GM18505 (cell line): ENCODE data around the gene CCL25.
"Not testable (repeated sequence)": the region's sequence is repeated elsewhere in the genome, so short reads cannot be mapped to it uniquely, and the experiment has no call there.

ENCODE experiments used
- ATAC-seq: cut with Tn5 transposase; IDR thresholded peaks from one replicate; pipeline ENCODE4 v1.9.1; 2021; ENCODE audit not compliant: unreplicated experiment
- POLR2A ChIP-seq: IDR thresholded peaks from 4 replicates; pipeline ENCODE4 v1.6.1; 2011; ENCODE audit warnings: borderline replicate concordance; ENCODE audit not compliant: insufficient read depth, insufficient read length; ENCODE audit errors: extremely low read depth

Gene CCL25

DNA sequence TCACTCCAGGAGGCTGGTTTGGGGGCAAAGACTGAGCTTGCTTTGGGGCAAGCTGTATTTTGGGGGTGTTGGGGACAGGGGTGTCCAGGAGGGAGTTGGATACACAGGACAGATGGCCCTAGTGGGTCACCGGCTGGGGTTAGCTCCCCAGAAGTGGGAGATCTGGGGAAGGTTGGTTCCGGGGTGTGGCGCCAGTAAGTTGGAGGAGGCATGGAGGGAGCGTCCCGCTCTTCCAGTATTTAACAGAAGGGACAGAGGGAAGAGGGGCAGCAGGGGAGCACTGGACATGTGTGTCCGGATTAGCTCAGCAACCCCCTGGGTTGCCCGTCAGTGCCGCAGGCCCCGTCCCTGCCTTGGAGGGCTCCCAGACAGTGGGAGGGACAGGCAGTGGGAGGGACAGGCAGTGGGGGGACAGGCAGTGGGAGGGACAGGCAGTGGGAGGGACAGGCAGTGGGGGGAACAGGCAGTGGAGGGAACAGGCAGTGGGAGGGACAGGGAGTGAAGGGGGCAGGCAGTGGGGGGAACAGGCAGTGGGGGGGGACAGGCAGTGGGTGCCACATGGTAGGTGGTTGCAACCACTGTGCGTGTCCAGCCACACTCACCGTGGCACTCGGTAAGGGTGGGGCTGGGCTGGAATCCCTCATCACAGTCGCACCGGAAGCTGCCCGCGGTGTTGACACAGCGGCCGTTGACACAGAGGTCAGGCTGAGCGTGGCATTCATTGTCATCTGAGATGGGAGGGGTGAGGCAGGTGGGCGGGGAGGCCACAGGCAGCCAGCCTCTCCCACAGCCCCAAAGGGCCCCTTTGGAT is 33.2 kb downstream of the CCL25 start:
- no peak for ATAC-seq
- TF ChIP-seq POLR2A: no peak

- ATAC-seq: no peak
- no peak for TF ChIP-seq POLR2A
Observed at GRCh38 chr19:8086849-8087248, 34.3 kb downstream of the CCL25 start.

DNA sequence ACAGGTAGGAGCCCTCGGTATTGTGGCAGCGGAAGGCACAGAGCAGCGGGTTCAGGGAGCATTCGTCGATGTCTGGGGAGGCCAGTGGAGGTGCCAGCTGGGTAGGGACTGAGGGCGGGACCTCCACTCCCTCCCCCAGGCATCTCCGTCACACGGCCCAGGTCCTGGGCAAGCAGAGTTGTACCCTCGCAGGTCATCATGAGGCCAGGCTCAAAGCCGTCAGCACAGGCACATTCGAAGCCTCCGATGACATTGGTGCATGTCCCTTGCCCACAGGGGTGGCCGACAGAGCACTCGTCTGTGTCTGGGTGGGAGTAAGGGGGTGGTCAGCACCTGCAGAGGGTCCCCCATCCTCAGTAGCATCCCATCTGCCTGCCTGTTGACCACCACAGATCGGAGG is 35.3 kb downstream of the CCL25 start:
- no peak for TF ChIP-seq POLR2A
- no peak for ATAC-seq

- ATAC-seq: no peak
- no peak for TF ChIP-seq POLR2A
Observed at GRCh38 chr19:8088752-8089663, 36.4 kb downstream of the CCL25 start.

DNA sequence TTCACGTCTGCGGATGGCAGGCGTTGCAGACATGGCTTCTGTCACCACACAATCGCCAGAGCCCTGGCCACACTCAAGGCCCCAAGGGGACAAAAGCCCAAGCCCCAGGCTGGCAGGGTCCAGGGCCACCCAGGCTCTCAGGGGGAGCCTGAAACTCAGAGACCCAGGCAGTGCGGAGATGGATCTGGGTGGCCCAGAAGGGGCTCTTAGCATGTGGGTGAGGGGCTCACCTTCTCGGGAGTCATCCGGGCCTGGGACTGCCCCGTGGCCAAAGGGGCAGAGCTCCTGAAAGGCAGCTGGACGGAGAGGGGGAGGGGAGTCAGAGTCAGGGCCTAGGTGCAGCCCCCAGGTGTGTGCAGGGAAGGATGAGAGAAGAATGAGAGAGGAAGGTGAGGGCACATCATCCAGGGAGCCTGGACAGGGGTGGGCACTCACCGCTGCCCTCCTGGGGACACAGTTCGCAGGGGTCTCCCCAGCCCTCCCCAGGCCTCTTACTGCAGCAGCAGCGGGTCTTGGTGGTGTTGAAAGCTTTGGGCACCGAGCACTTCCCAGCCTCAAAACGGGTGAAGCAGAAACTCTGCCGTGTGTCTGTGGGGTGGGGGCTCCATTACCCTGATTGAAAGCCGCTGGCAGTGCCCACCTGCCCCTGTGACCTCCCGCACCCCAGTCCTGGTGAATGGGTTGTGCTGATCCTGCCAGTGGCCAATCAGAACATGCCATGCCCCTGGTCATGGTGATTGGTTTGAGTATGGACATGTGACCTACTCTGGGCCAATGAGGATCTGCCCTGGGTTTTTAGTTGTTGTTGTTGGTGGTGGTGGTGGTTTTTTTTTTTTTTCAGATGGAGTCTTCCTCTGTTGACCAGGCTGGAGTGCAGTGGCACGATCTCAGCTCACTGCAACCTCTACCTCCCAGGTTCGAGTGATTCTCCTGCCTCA is 37.4 kb downstream of the CCL25 start:
- no peak for ATAC-seq
- no peak for TF ChIP-seq POLR2A

- no peak for ATAC-seq
- TF ChIP-seq POLR2A: no peak
Observed at GRCh38 chr19:8090950-8091349, 38.4 kb downstream of the CCL25 start.

- ATAC-seq: no peak
Observed at GRCh38 chr19:8093740-8094139, 41.2 kb downstream of the CCL25 start.

DNA sequence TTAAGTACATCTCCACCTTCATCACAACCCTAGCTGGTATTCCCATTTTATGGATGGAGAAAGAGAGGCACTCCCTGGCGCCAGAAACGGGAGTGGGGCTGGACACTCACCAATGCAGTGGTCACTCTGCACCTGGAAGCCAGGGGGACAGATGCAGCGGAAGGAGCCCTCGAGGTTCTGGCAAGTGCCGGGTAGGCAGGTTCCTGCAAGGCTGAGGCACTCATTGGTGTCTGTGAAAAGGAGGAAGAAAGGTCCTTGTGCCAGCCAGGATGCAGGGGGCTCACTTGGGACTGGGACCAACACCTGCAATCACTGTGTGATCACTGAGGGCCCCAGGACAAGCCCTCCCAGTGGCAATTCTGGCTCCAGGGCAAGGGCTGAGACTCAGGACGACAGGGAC is 41.8 kb downstream of the CCL25 start:
- ATAC-seq: no peak
- TF ChIP-seq POLR2A: no peak

More at GRCh38 chr19:8093740-8094139, 41.2 kb downstream of the CCL25 start:
- no peak for TF ChIP-seq POLR2A

- no peak for ATAC-seq
- no peak for TF ChIP-seq POLR2A
Observed at GRCh38 chr19:8095354-8095886, 42.9 kb downstream of the CCL25 start.

- TF ChIP-seq POLR2A: no peak
- no peak for ATAC-seq
Observed at GRCh38 chr19:8096071-8096470, 43.5 kb downstream of the CCL25 start.

DNA sequence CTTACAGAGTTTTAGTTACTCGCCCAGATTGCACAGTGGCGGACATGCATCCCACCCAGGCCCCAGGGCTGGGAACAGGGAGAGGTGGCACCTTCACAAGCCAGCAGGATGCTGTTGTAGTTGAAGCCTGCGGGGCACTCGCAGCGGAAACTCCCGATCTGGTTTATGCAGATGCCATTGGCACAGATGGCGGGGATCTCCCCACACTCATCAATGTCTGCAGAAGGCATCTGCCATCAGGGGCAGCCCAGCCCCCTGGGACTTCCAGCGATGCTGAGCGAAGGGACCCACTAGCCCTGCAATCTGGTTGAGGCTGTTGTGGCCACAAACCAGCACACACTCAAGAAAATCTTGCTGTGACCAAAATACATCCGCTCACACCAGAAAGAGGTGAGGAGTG is 44.6 kb downstream of the CCL25 start:
- no peak for TF ChIP-seq POLR2A

GRCh38 chr19:8097681-8098567 is 45.4 kb downstream of the CCL25 start:
- no peak for ATAC-seq
- TF ChIP-seq POLR2A: no peak

More for the DNA sequence above, 44.6 kb downstream of the CCL25 start:
- ATAC-seq: no peak

DNA sequence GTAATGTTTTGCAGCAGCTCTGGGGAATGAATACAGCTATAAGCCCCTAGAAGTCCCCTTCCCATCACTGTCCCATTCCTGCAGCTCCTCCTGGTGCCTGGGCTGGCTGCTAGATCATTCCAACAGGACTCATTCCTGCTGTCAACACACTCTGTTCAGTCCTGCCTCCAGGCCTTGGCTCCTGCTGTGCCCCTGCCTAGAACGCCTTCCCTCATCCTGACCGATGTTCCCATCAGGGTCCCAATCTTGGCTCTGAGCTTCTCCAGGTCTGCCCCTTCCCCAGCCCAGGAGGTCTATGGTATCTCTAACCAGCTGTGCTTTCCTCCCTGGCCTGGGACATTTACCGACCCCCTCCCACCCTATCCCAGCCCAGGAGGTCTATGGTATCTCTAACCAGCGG is 48.8 kb downstream of the CCL25 start:
- no peak for ATAC-seq
- no peak for TF ChIP-seq POLR2A

- ATAC-seq: not testable (repeated sequence)
Observed at GRCh38 chr19:8101910-8102309, 49.4 kb downstream of the CCL25 start.
